ENCODE data around the gene ACAA2.

The ACAA2 gene

DNA sequence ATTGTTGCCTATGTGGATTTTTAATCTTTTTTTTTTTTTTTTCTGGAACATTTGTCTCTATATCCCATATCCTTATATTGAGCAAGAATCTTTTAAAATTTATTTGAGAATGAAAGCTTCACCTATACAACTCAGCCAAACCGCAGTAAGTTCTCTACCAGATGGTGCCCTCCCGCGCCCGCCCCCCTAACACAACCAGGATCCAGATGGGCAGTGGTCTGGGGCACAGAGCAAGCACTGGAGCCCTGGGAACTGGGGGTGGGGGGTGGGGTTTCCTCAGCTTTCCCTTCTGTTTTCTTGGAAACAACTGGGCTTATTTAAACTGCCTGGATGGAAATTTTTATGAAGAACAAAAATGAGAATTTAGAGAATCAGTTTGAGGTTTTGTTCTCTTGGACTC lies 74.6 kb downstream of the ACAA2 start:
- H3K27ac ChIP-seq (ENCODE audit: low read depth, low read length) = no peak overlapping the region
- H2AFZ ChIP-seq (ENCODE audit: insufficient read depth, low read length, poor library complexity) = no peak overlapping the region
- no peak overlapping the region for H3K14ac ChIP-seq (ENCODE audit: low read length)
- no peak overlapping the region for H3K4me2 ChIP-seq (ENCODE audit: low read length)
- no peaks in the 10 kb centered on the region for H3K4me1 ChIP-seq (ENCODE audit: control insufficient read depth in 1 of 2, insufficient read depth in 2 of 2, low read length in 2 of 2)
- H4K12ac ChIP-seq (ENCODE audit: low read depth, low read length) = no peak overlapping the region
- no CpG with 5 or more reads among the region's 4 CpGs for WGBS (ENCODE audit: extremely low coverage, insufficient coverage, insufficient read length)
- no peak overlapping the region for H3K4ac ChIP-seq (ENCODE audit: low read depth, low read length)
- no peaks in the 10 kb centered on the region for H3K27me3 ChIP-seq (ENCODE audit: insufficient read depth, low read length)
- no peak overlapping the region for H2BK12ac ChIP-seq (ENCODE audit: low read length)
- no peak overlapping the region for H4K91ac ChIP-seq (ENCODE audit: low read depth, low read length)
- no peak overlapping the region for H3K9ac ChIP-seq (ENCODE audit: low read length)
- H3K36me3 ChIP-seq (ENCODE audit: control insufficient read depth in 1 of 2, insufficient read depth in 2 of 2, low read length in 2 of 2) = no peaks in the 10 kb centered on the region
- H2BK5ac ChIP-seq (ENCODE audit: low read depth, low read length, poor library complexity) = no peak overlapping the region
- peaks cover 2% of the 10 kb centered on the region for H3K9me3 ChIP-seq (ENCODE audit: insufficient read depth, low read depth, low read length)
- H2AK5ac ChIP-seq (ENCODE audit: low read length) = no peak overlapping the region
- no peak overlapping the region for H2BK120ac ChIP-seq (ENCODE audit: insufficient read depth, low read length, poor library complexity)
- H3K18ac ChIP-seq (ENCODE audit: low read length) = no peak overlapping the region
- no peaks in the 10 kb centered on the region for H3K79me2 ChIP-seq (ENCODE audit: control insufficient read depth, insufficient read depth, low read length, poor library complexity)
- no peak for DNase-seq
- no peak overlapping the region for H4K8ac ChIP-seq (ENCODE audit: low read depth, low read length)
- H3K4me3 ChIP-seq (ENCODE audit: low read depth, low read length) = no peak overlapping the region
- H3K23ac ChIP-seq (ENCODE audit: low read length) = no peak overlapping the region
- no peaks in the 10 kb centered on the region for H3K79me1 ChIP-seq (ENCODE audit: low read length)

DNA sequence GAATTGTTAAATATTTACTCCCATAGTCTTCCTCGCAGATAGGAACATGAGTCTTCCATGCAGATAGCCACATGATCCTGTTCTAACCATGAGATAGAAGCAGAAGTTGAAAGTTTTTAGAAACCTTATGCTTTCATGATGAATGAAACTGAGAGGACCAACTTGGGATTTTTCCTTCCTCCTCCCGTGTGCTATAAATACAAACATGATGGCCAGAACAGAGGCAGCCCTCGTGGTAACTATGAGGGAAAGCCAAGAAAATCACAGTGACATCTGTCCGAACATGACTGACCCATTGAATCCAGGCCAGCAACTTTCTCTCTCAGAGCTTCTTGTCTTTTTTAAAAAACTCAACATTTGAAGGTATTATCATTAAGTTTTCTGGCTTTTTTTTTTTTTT lies 78.5 kb downstream of the ACAA2 start:
- Histone ChIP-seq H2AFZ (ENCODE audit: insufficient read depth, low read length, poor library complexity) (no peak overlapping the region), H3K79me1 (ENCODE audit: low read length) (peaks cover 5% of the 10 kb centered on the region), H3K4ac (ENCODE audit: low read depth, low read length) (no peak overlapping the region), H3K4me2 (ENCODE audit: low read length) (no peak overlapping the region), H2BK120ac (ENCODE audit: insufficient read depth, low read length, poor library complexity) (no peak overlapping the region), H3K27me3 (ENCODE audit: insufficient read depth, low read length) (no peaks in the 10 kb centered on the region), H3K4me3 (ENCODE audit: low read depth, low read length) (no peak overlapping the region), H3K9ac (ENCODE audit: low read length) (no peak overlapping the region), H2BK5ac (ENCODE audit: low read depth, low read length, poor library complexity) (no peak overlapping the region), H2BK12ac (ENCODE audit: low read length) (no peak overlapping the region), H4K12ac (ENCODE audit: low read depth, low read length) (no peak overlapping the region), H4K8ac (ENCODE audit: low read depth, low read length) (no peak overlapping the region), H3K36me3 (ENCODE audit: control insufficient read depth in 1 of 2, insufficient read depth in 2 of 2, low read length in 2 of 2) (no peaks in the 10 kb centered on the region), H3K4me1 (ENCODE audit: control insufficient read depth in 1 of 2, insufficient read depth in 2 of 2, low read length in 2 of 2) (peaks cover 9 to 13% of the 10 kb centered on the region in 2 experiments), H4K91ac (ENCODE audit: low read depth, low read length) (no peak overlapping the region), H3K14ac (ENCODE audit: low read length) (no peak overlapping the region), H3K79me2 (ENCODE audit: control insufficient read depth, insufficient read depth, low read length, poor library complexity) (peaks cover 2% of the 10 kb centered on the region), H3K9me3 (ENCODE audit: insufficient read depth, low read depth, low read length) (peaks cover 2% of the 10 kb centered on the region), H2AK5ac (ENCODE audit: low read length) (no peak overlapping the region), H3K18ac (ENCODE audit: low read length) (no peak overlapping the region), H3K27ac (ENCODE audit: low read depth, low read length) (no peak overlapping the region), H3K23ac (ENCODE audit: low read length) (no peak overlapping the region)
- no peak for DNase-seq
- WGBS (ENCODE audit: extremely low coverage, insufficient coverage, insufficient read length) = no CpG with 5 or more reads among the region's 4 CpGs

DNA sequence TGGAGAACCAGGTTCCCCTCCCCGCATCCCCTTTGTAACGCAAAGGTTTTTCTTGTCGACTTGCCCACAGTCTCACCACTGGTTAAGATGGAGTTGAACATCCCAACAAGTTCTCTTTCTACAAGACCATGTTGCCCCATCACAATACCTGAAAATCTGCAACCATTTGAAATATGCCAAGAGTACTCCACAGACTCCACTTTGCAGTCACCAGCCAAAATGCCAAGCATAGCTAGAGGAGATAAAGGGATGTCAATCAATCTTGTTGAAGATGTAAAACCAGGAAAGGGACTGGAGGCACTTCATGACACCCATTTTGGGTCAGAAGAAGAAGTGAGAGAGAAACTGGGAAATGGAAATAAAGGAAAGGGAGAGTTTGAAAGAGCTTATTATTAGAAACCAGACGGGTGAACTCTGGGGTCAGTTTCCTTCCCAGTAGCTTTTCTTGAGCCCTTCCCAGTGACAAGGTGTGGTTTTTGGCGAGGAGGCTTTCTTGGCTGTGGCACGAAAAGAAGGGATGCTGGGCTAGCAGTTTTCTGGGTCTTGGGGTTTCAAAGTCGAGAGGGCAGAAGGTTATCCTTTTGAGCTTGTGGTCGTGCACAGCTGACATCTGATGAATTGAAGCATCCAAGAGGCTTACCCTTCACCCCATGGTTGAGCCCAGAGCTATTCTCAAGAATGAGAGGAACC lies 79.3 kb downstream of the ACAA2 start:
- Histone ChIP-seq H4K12ac (ENCODE audit: low read depth, low read length) (no peak overlapping the region), H2AK5ac (ENCODE audit: low read length) (no peak overlapping the region), H3K4me1 (ENCODE audit: control insufficient read depth in 1 of 2, insufficient read depth in 2 of 2, low read length in 2 of 2) (peaks cover 9 to 13% of the 10 kb centered on the region in 2 experiments), H2BK12ac (ENCODE audit: low read length) (no peak overlapping the region), H3K4me2 (ENCODE audit: low read length) (no peak overlapping the region), H3K9ac (ENCODE audit: low read length) (no peak overlapping the region), H3K23ac (ENCODE audit: low read length) (no peak overlapping the region), H3K27me3 (ENCODE audit: insufficient read depth, low read length) (no peaks in the 10 kb centered on the region), H2BK5ac (ENCODE audit: low read depth, low read length, poor library complexity) (no peak overlapping the region), H3K9me3 (ENCODE audit: insufficient read depth, low read depth, low read length) (peaks cover 2% of the 10 kb centered on the region), H4K8ac (ENCODE audit: low read depth, low read length) (no peak overlapping the region), H3K4ac (ENCODE audit: low read depth, low read length) (no peak overlapping the region), H2AFZ (ENCODE audit: insufficient read depth, low read length, poor library complexity) (no peak overlapping the region), H4K91ac (ENCODE audit: low read depth, low read length) (no peak overlapping the region), H3K14ac (ENCODE audit: low read length) (no peak overlapping the region), H3K4me3 (ENCODE audit: low read depth, low read length) (no peak overlapping the region), H3K79me2 (ENCODE audit: control insufficient read depth, insufficient read depth, low read length, poor library complexity) (peaks cover 2% of the 10 kb centered on the region), H3K27ac (ENCODE audit: low read depth, low read length) (no peak overlapping the region), H3K79me1 (ENCODE audit: low read length) (peaks cover 5% of the 10 kb centered on the region), H3K36me3 (ENCODE audit: control insufficient read depth in 1 of 2, insufficient read depth in 2 of 2, low read length in 2 of 2) (no peaks in the 10 kb centered on the region), H3K18ac (ENCODE audit: low read length) (no peak overlapping the region), H2BK120ac (ENCODE audit: insufficient read depth, low read length, poor library complexity) (no peak overlapping the region)
- no CpG with 5 or more reads among the region's 8 CpGs for WGBS (ENCODE audit: extremely low coverage, insufficient coverage, insufficient read length)
- DNase-seq = peak; percentile 53 to 90

DNA sequence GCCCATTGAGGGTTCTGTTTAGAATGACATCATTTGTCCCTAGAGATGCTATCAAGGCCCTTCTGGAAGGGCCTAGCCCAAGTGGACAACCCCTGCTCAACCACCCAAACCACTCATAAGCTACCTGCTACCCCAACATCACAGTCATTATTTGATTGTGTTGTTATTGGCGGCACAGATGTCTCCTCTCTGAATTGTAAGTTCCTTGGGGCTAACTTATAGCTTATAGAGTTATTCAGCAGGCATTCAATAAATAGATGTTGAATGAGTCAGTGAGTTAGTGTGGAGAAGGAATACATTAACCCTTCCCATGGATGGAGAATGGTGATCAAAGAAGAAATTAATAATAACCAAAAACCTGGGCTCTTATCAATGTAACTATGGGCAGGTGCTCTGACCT lies 80.0 kb downstream of the ACAA2 start:
- no peak overlapping the region for H3K4me3 ChIP-seq (ENCODE audit: low read depth, low read length)
- H2BK120ac ChIP-seq (ENCODE audit: insufficient read depth, low read length, poor library complexity) = no peak overlapping the region
- H3K18ac ChIP-seq (ENCODE audit: low read length) = no peak overlapping the region
- H3K9me3 ChIP-seq (ENCODE audit: insufficient read depth, low read depth, low read length) = peaks cover 2% of the 10 kb centered on the region
- H2BK12ac ChIP-seq (ENCODE audit: low read length) = no peak overlapping the region
- H3K36me3 ChIP-seq (ENCODE audit: control insufficient read depth in 1 of 2, insufficient read depth in 2 of 2, low read length in 2 of 2) = no peaks in the 10 kb centered on the region
- H4K8ac ChIP-seq (ENCODE audit: low read depth, low read length) = no peak overlapping the region
- peaks cover 5% of the 10 kb centered on the region for H3K79me1 ChIP-seq (ENCODE audit: low read length)
- H2AK5ac ChIP-seq (ENCODE audit: low read length) = no peak overlapping the region
- H3K79me2 ChIP-seq (ENCODE audit: control insufficient read depth, insufficient read depth, low read length, poor library complexity) = peaks cover 2% of the 10 kb centered on the region
- no peak overlapping the region for H3K4me2 ChIP-seq (ENCODE audit: low read length)
- H3K14ac ChIP-seq (ENCODE audit: low read length) = no peak overlapping the region
- H2BK5ac ChIP-seq (ENCODE audit: low read depth, low read length, poor library complexity) = no peak overlapping the region
- no peak overlapping the region for H4K12ac ChIP-seq (ENCODE audit: low read depth, low read length)
- peaks cover 9 to 13% of the 10 kb centered on the region in 2 experiments for H3K4me1 ChIP-seq (ENCODE audit: control insufficient read depth in 1 of 2, insufficient read depth in 2 of 2, low read length in 2 of 2)
- H4K91ac ChIP-seq (ENCODE audit: low read depth, low read length) = no peak overlapping the region
- no CpG with 5 or more reads among the region's 1 CpG for WGBS (ENCODE audit: extremely low coverage, insufficient coverage, insufficient read length)
- H2AFZ ChIP-seq (ENCODE audit: insufficient read depth, low read length, poor library complexity) = no peak overlapping the region
- DNase-seq = peak in 1 of 2 donors; percentile 14
- no peak overlapping the region for H3K9ac ChIP-seq (ENCODE audit: low read length)
- H3K4ac ChIP-seq (ENCODE audit: low read depth, low read length) = no peak overlapping the region
- H3K27me3 ChIP-seq (ENCODE audit: insufficient read depth, low read length) = no peaks in the 10 kb centered on the region
- no peak overlapping the region for H3K23ac ChIP-seq (ENCODE audit: low read length)
- no peak overlapping the region for H3K27ac ChIP-seq (ENCODE audit: low read depth, low read length)
